Panc1 (cell line): ENCODE measurements around the gene SGK1. TPM values are rescaled to one million over a fixed set of nuclear protein-coding genes. Genes with fewer than 3 reads are reported as not detected.
A peak's percentile ranks its signal among the peaks of the same experiment; 100 is the strongest.

ENCODE experiments used
- ATAC-seq: fragments of 200-7000 bp; cut with Tn5 transposase; 2 replicates; pipeline ENCODE4 v1.9.1; 2020; ENCODE audit warnings: mild to moderate bottlenecking, moderate library complexity
- BruUV-seq: library from RNA; stranded (reverse); fragments of 400-500 nt; replicated peaks from 2 replicates; lab custom pipeline; 2021; lab: Mats Ljungman, UMichigan
- CTCF ChIA-PET: fragments of 300-600 bp; sonication (Branson Sonifier 250); formaldehyde crosslinking; loops from one replicate; lab custom pipeline; 2022; ENCODE audit warnings: antibody characterized with exemption; lab: Charles Lee
- POLR2A ChIA-PET: fragments of 300-600 bp; sonication (Branson Sonifier 250); formaldehyde crosslinking; loops from one replicate; lab custom pipeline; 2022; ENCODE audit warnings: antibody characterized with exemption; lab: Charles Lee
- DNase-seq: peaks from one replicate; pipeline ENCODE4 v3.0.0-alpha.2; 2010; ENCODE audit warnings: low read depth, low spot score
- H3K27ac ChIP-seq: 2 replicates; pipeline ENCODE4 v1.5.1; 2011; ENCODE audit warnings: mild to moderate bottlenecking, low read length, inconsistent platforms
- H3K27me3 ChIP-seq: fragments of 200-500 bp; sonication (Bioruptor generic); 2 replicates; pipeline ENCODE4 v1.6.0; 2014; ENCODE audit warnings: low read length, inconsistent platforms; ENCODE audit not compliant: control insufficient read depth, insufficient read depth
- H3K36me3 ChIP-seq: fragments of 200-500 bp; sonication (Bioruptor generic); 2 replicates; pipeline ENCODE4 v1.5.1; 2014; ENCODE audit warnings: inconsistent platforms, mild to moderate bottlenecking, low read length, moderate library complexity; ENCODE audit not compliant: control insufficient read depth, insufficient read depth
- H3K4me1 ChIP-seq: 2 replicates; pipeline ENCODE4 v1.5.1; 2011; ENCODE audit warnings: inconsistent platforms, mild to moderate bottlenecking, low read length, moderate library complexity; ENCODE audit not compliant: control insufficient read depth, insufficient read depth
- H3K4me3 ChIP-seq, 2 experiments: 2 replicates each; pipeline ENCODE4 v1.5.1; 2011 to 2012; ENCODE audit warnings: low read depth in 2 of 2, low read length in 2 of 2, mild to moderate bottlenecking in 2 of 2, inconsistent platforms in 1 of 2, moderate library complexity in 1 of 2
- H3K9me3 ChIP-seq: fragments of 200-500 bp; sonication (Bioruptor generic); 2 replicates; pipeline ENCODE4 v1.5.1; 2014; ENCODE audit warnings: low read depth, mild to moderate bottlenecking, inconsistent platforms, low read length, moderate library complexity; ENCODE audit not compliant: control insufficient read depth, insufficient read depth
- CTCF ChIP-seq: fragments of 450-650 bp; IDR thresholded peaks from 2 replicates; pipeline ENCODE4 v1.5.1; 2017; ENCODE audit warnings: mild to moderate bottlenecking
- POLR2AphosphoS5 ChIP-seq: IDR thresholded peaks from 2 replicates; pipeline ENCODE4 v1.6.1; 2012; ENCODE audit warnings: mild to moderate bottlenecking, low read depth, low read length, moderate library complexity
- REST ChIP-seq, 2 experiments: IDR thresholded peaks; 2 replicates each; pipeline ENCODE4 v1.6.1; 2011 to 2012; ENCODE audit warnings: low read depth in 2 of 2, control low read depth in 1 of 2, low read length in 1 of 2, mild to moderate bottlenecking in 1 of 2, moderate library complexity in 1 of 2; ENCODE audit not compliant: insufficient read depth in 1 of 2
- SIN3A ChIP-seq: IDR thresholded peaks from 2 replicates; pipeline ENCODE4 v1.6.1; 2012; ENCODE audit warnings: low read depth, mild to moderate bottlenecking, low read length, moderate library complexity, borderline replicate concordance; ENCODE audit not compliant: insufficient read depth
- TCF7L2 ChIP-seq: IDR thresholded peaks from 2 replicates; pipeline ENCODE4 v1.6.1; 2011; ENCODE audit warnings: mild to moderate bottlenecking, low read depth, low read length, inconsistent platforms
- in situ Hi-C: cut with HindIII; loops from 2 replicates; pipeline ENCODE4 v1.10.0; 2016; ENCODE audit warnings: low sequenced_read_pairs, low pct_unique_long_range_greater_than_20kb
- intact Hi-C: fragments of 100-400 bp; cut with micrococcal nuclease; formaldehyde crosslinking; loops from one replicate; pipeline ENCODE4 v1.10.0; 2022; ENCODE audit not compliant: unreplicated experiment
- total RNA-seq: library from RNA; stranded (reverse); gene quantifications from one replicate; pipeline ENCODE4 v1.2.1, GENCODE V29; 2021; ENCODE audit not compliant: unreplicated experiment

The SGK1 gene
- total RNA-seq, 1 experiment from 2014 or later = 7.5 TPM

- CTCF ChIA-PET = no interaction called here
- TF ChIP-seq TCF7L2 = no peak
- no peak for TF ChIP-seq CTCF
- no peak for TF ChIP-seq SIN3A
- no peak for TF ChIP-seq POLR2AphosphoS5
- no peak for TF ChIP-seq REST (IDR thresholded peaks at IDR 0.05; ENCODE audit: insufficient read depth in 1 of 2, low read depth in 2 of 2, low read length in 1 of 2)
- ATAC-seq = no peak
- BruUV-seq = no TSS peak
- Histone ChIP-seq H3K27me3 (peaks cover 16% of the 10 kb centered on the region), H3K9me3 (no peaks in the 10 kb centered on the region), H3K4me1 (0 out of 2 replicates have a peak, but pooled peaks cover 5% of the 10 kb centered on the region), H3K4me3 (peak overlapping the region; percentile 44 to 52; a peak in 3 of 4 replicates), H3K27ac (no peak overlapping the region), H3K36me3 (no peaks in the 10 kb centered on the region)
- in situ Hi-C loops (no loop called here), intact Hi-C loops (no loop called here)
- POLR2A ChIA-PET = interaction anchor here (0.7 kb wide), 1 partner anchor 801 kb away, joined by 3 read pairs; no protein-coding TSS in a partner anchor
- no peak for DNase-seq
Measured at GRCh38 chr6:134318236-134318973, 493 bp upstream of the SGK1 start.

GRCh38 chr6:134316733-134317431, 1.0 kb downstream of the SGK1 start:
- POLR2A ChIA-PET = no interaction called here
- Histone ChIP-seq H3K27me3 (peaks cover 16% of the 10 kb centered on the region), H3K36me3 (no peaks in the 10 kb centered on the region), H3K4me3 (peak overlapping the region; percentile 44 to 52), H3K27ac (no peak overlapping the region), H3K4me1 (0 out of 2 replicates have a peak, but pooled peaks cover 5% of the 10 kb centered on the region), H3K9me3 (no peaks in the 10 kb centered on the region)
- no peak for DNase-seq
- no peak for TF ChIP-seq POLR2AphosphoS5
- TF ChIP-seq REST (IDR thresholded peaks at IDR 0.05; ENCODE audit: insufficient read depth in 1 of 2, low read depth in 2 of 2, low read length in 1 of 2) = no peak
- no peak for TF ChIP-seq SIN3A
- TF ChIP-seq CTCF = no peak
- intact Hi-C loops (no loop called here), in situ Hi-C loops (no loop called here)
- CTCF ChIA-PET = no interaction called here
- BruUV-seq = no TSS peak
- ATAC-seq = no peak
